ENCODE measurements around the gene SPDYE6. TPM values are rescaled to one million over a fixed set of nuclear protein-coding genes. Genes with fewer than 3 reads are reported as not detected.

Gene SPDYE6
- total and polyA plus RNA-seq, 2 experiments from 2014 or later = not detected

DNA sequence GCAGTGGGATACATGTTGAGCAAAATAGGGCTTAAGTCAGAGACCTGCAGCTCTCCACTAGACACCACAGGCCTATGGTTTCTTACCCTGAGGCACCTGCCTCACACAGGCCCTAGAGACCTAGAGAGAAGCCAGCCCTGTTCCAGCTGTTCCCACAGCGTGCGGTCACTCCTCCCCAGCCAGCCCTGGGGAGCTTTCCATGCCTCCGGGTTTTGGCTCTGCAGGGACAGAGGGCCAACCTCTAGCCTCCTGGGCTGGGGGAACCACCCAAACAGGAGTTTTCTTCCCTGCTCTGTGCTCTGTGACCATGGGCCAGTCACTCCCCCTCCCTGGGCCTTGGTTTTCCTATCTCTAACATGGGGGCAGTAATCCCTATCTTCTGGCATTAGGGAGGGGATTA, 36.6 kb downstream of the SPDYE6 start (continued):
- TF ChIP-seq, protein P1, sequence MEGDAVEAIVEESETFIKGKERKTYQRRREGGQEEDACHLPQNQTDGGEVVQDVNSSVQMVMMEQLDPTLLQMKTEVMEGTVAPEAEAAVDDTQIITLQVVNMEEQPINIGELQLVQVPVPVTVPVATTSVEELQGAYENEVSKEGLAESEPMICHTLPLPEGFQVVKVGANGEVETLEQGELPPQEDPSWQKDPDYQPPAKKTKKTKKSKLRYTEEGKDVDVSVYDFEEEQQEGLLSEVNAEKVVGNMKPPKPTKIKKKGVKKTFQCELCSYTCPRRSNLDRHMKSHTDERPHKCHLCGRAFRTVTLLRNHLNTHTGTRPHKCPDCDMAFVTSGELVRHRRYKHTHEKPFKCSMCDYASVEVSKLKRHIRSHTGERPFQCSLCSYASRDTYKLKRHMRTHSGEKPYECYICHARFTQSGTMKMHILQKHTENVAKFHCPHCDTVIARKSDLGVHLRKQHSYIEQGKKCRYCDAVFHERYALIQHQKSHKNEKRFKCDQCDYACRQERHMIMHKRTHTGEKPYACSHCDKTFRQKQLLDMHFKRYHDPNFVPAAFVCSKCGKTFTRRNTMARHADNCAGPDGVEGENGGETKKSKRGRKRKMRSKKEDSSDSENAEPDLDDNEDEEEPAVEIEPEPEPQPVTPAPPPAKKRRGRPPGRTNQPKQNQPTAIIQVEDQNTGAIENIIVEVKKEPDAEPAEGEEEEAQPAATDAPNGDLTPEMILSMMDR (conservative IDR thresholded peaks at IDR 0.05; ENCODE audit: low read depth in 2 of 2) = no peak
- TF ChIP-seq STAT1 (IDR thresholded peaks at IDR 0.05; ENCODE audit: unreplicated experiment) (no peak), EZH2phosphoT487 (IDR thresholded peaks at IDR 0.05; ENCODE audit: unreplicated experiment) (no peak), EZH2 (IDR thresholded peaks at IDR 0.05; ENCODE audit: low read depth, unreplicated experiment) (no peak), POLR2AphosphoS5 (IDR thresholded peaks at IDR 0.05; ENCODE audit: low read depth) (no peak), CREB1 (CRISPR knock-in tag; IDR thresholded peaks at IDR 0.05; ENCODE audit: low read depth) (no peak), JUNB (IDR thresholded peaks at IDR 0.05; ENCODE audit: unreplicated experiment) (no peak), NANOG (IDR thresholded peaks at IDR 0.05; ENCODE audit: borderline replicate concordance) (no peak)
- TF ChIP-seq, protein P2, sequence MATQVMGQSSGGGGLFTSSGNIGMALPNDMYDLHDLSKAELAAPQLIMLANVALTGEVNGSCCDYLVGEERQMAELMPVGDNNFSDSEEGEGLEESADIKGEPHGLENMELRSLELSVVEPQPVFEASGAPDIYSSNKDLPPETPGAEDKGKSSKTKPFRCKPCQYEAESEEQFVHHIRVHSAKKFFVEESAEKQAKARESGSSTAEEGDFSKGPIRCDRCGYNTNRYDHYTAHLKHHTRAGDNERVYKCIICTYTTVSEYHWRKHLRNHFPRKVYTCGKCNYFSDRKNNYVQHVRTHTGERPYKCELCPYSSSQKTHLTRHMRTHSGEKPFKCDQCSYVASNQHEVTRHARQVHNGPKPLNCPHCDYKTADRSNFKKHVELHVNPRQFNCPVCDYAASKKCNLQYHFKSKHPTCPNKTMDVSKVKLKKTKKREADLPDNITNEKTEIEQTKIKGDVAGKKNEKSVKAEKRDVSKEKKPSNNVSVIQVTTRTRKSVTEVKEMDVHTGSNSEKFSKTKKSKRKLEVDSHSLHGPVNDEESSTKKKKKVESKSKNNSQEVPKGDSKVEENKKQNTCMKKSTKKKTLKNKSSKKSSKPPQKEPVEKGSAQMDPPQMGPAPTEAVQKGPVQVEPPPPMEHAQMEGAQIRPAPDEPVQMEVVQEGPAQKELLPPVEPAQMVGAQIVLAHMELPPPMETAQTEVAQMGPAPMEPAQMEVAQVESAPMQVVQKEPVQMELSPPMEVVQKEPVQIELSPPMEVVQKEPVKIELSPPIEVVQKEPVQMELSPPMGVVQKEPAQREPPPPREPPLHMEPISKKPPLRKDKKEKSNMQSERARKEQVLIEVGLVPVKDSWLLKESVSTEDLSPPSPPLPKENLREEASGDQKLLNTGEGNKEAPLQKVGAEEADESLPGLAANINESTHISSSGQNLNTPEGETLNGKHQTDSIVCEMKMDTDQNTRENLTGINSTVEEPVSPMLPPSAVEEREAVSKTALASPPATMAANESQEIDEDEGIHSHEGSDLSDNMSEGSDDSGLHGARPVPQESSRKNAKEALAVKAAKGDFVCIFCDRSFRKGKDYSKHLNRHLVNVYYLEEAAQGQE (IDR thresholded peaks at IDR 0.05; ENCODE audit: unreplicated experiment) = no peak
- TF ChIP-seq, protein P3, sequence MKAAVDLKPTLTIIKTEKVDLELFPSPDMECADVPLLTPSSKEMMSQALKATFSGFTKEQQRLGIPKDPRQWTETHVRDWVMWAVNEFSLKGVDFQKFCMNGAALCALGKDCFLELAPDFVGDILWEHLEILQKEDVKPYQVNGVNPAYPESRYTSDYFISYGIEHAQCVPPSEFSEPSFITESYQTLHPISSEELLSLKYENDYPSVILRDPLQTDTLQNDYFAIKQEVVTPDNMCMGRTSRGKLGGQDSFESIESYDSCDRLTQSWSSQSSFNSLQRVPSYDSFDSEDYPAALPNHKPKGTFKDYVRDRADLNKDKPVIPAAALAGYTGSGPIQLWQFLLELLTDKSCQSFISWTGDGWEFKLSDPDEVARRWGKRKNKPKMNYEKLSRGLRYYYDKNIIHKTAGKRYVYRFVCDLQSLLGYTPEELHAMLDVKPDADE (IDR thresholded peaks at IDR 0.05) = no peak

DNA sequence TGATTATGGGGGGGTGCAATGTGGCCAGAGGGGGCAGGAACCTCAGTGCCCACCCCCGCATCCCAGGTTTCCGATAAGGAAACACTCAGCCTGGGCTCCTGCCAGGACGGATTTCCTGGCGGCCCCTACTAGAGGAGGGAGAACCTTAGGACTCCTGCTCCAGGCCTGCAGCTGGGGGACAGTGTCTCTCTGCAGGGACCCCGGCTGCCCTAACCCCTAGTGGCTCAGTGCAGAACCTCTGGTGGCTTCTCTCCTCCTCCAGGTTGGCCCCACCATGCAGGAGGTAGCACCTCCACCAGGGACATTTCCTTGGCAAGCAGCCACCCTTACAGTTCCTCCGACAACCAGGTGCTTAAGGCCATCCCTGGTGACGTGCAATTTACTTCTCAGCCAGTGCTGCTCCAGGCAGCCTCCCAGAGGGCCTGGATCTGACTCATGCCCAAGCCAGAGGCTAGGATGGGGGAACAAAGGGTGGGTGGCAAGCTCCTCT, 37.7 kb downstream of the SPDYE6 start:
- ATAC-seq (no peak), DNase-seq (ENCODE audit: low spot score) (no peak)
- H3K79me2 ChIP-seq (replicated peaks; ENCODE audit: insufficient read depth) = no peaks in the 10 kb centered on the region
- H3K9me2 ChIP-seq (ENCODE audit: insufficient read depth) = no peaks in the 10 kb centered on the region
- Mint-ChIP-seq H3K9me3 (no peaks in the 10 kb centered on the region), H3K36me3 (ENCODE audit: low read depth) (peaks cover 16% of the 10 kb centered on the region), H3K4me1 (peaks cover 16% of the 10 kb centered on the region), H3K27ac (no peak overlapping the region), H3K27me3 (ENCODE audit: insufficient read depth, low read depth, poor library complexity) (peaks cover 18% of the 10 kb centered on the region), H3K4me3 (no peak overlapping the region)
- no peaks in the 10 kb centered on the region for H3K36me3 ChIP-seq (ENCODE audit: insufficient read depth)
- H3K4me1 ChIP-seq (ENCODE audit: insufficient read depth) = peaks cover 3% of the 10 kb centered on the region; the same call in 1 of the 2 replicates
- H3K27me3 ChIP-seq (ENCODE audit: insufficient read depth) = no peaks in the 10 kb centered on the region
- 0 out of 2 replicates have a peak, but pooled peaks cover 3% of the 10 kb centered on the region for H3F3A ChIP-seq (replicated peaks; ENCODE audit: low read depth)
- no peak overlapping the region for H2AFZ ChIP-seq
- H3K4me2 ChIP-seq = no peak overlapping the region
- no peak overlapping the region for H3K4me3 ChIP-seq
- H3K27ac ChIP-seq (ENCODE audit: low read depth) = no peak overlapping the region
- TF ChIP-seq, protein P1 (conservative IDR thresholded peaks at IDR 0.05; ENCODE audit: low read depth in 2 of 2) = 0 out of 4 replicates have a peak, but pooled peaks of 1 of the 2 experiments have one; percentile 10
- no peak for TF ChIP-seq EZH2 (IDR thresholded peaks at IDR 0.05; ENCODE audit: low read depth, unreplicated experiment)
- H4K20me1 ChIP-seq (replicated peaks; ENCODE audit: insufficient read depth) = no peaks in the 10 kb centered on the region

Data from GM23338 (cell line).